A673 (cell line): ENCODE results near the gene MYO5A.

Experiments used
- CTCF ChIP-seq: fragments of 300-800, 200-600 bp; sonication (generic); conservative IDR thresholded peaks from 2 replicates; pipeline ENCODE4 v1.5.1; 2017; ENCODE audit warnings: low read depth, mild to moderate bottlenecking, antibody characterized with exemption, low read length, moderate library complexity, mixed read lengths
- EZH2 ChIP-seq: fragments of 200-600 bp; sonication (generic); IDR thresholded peaks from 2 replicates; pipeline ENCODE4 v1.6.1; 2017; ENCODE audit warnings: borderline replicate concordance, low read depth, mild to moderate bottlenecking, mixed read lengths, antibody characterized with exemption, low read length; ENCODE audit not compliant: poor library complexity, severe bottlenecking

GRCh38 chr15:52415628-52416027 lies 113.1 kb downstream of the MYO5A start:
- TF ChIP-seq CTCF (no peak), EZH2 (no peak)
